PC-3 (cell line): ENCODE measurements around the gene GNA15.

Experiments
- CTCF ChIP-seq: fragments of 300-600 bp; sonication (generic); conservative IDR thresholded peaks from 2 replicates; pipeline ENCODE4 v1.5.1; 2017; ENCODE audit warnings: antibody characterized with exemption, low read depth, mild to moderate bottlenecking, low read length
- EZH2 ChIP-seq: fragments of 300-600 bp; sonication (generic); IDR thresholded peaks from one replicate; pipeline ENCODE4 v1.6.1; 2017; ENCODE audit warnings: antibody characterized with exemption, mild to moderate bottlenecking, low read length; ENCODE audit not compliant: unreplicated experiment
- EZH2phosphoT487 ChIP-seq: fragments of 300-600 bp; sonication (generic); IDR thresholded peaks from 2 replicates; pipeline ENCODE4 v1.6.1; 2018; ENCODE audit warnings: mild to moderate bottlenecking, antibody characterized with exemption, low read length, borderline replicate concordance

GRCh38 chr19:3112375-3113099, 23.3 kb upstream of the GNA15 start:
- TF ChIP-seq CTCF (no peak), EZH2 (no peak), EZH2phosphoT487 (no peak)
